Thoracic aorta (tissue), 2 donors: Measurements from ENCODE around the gene NRTN. TPM values are rescaled to one million over a fixed set of nuclear protein-coding genes. Genes with fewer than 3 reads are reported as not detected.

Source experiments
- ATAC-seq: fragments of 150-250 bp; one replicate; pipeline ENCODE4 v1.8.0; 2017; ENCODE audit warnings: low read depth; ENCODE audit not compliant: insufficient number of reproducible peaks, low FRiP score
- DNase-seq: peaks from one replicate; pipeline ENCODE4 v3.0.0-alpha.2; 2020; ENCODE audit warnings: low spot score
- H3K27ac ChIP-seq, 2 donors: fragments of 200-600 bp; sonication (generic); 1 replicate in 1 of 2; 2 replicates in 1 of 2; pipeline ENCODE4 v1.5.1; 2016; ENCODE audit warnings: mild to moderate bottlenecking in 2 of 2, moderate library complexity in 2 of 2
- H3K27me3 ChIP-seq: fragments of 200-600 bp; sonication (generic); replicated peaks from 2 replicates; pipeline ENCODE4 v1.6.0; 2016; ENCODE audit warnings: mild to moderate bottlenecking; ENCODE audit not compliant: insufficient read depth
- H3K36me3 ChIP-seq: fragments of 200-600 bp; sonication (generic); one replicate; pipeline ENCODE4 v1.5.1; 2016
- H3K4me1 ChIP-seq, 2 donors: fragments of 200-600 bp; sonication (generic); 1 replicate in 1 of 2; 2 replicates in 1 of 2; pipeline versions ENCODE4 v1.5.1 to v1.6.0; 2016; ENCODE audit warnings: low read depth in 2 of 2, mild to moderate bottlenecking in 1 of 2; ENCODE audit not compliant: control insufficient read depth in 1 of 2
- H3K4me3 ChIP-seq: fragments of 200-600 bp; sonication (generic); 2 replicates; pipeline ENCODE4 v1.5.1; 2016; ENCODE audit warnings: mild to moderate bottlenecking
- H3K9me3 ChIP-seq: fragments of 200-600 bp; sonication (generic); 2 replicates; pipeline ENCODE4 v1.5.1; 2016
- total RNA-seq, 2 donors: library from RNA; depleted of rRNA; stranded (reverse); fragments of >200 nt; gene quantifications; one replicate each; pipeline versions ENCODE4 v1.1.0 to v1.2.3, GENCODE V29; 2016
- TF ChIP-seq, protein P1 (sequence below): fragments of 200-600 bp; sonication (generic); IDR thresholded peaks from one replicate; pipeline ENCODE4 v1.5.1; 2019; ENCODE audit warnings: antibody characterized with exemption

NRTN gene
- total RNA-seq, 2 donors from 2014 or later: not detected

DNA sequence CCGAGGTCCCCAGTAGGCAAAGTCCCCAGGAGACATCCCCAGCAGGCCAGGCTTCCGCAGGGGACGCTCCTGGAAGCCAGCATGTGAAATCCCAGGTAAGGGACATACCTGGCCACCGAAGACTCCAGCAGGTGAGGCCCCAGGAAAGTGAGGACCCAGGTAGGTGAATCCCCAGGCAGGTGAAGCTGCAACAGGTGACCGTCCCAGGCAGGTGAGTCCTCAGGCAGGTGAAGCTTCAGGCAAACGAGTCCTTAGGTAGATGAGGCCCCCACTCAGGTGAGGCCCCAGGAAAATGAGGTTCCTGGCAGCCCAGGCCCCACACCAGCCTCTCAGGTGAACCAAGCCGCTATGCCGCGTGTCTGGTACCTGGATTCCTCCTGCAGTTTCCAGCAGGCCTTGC is 26.3 kb downstream of the NRTN start:
- peaks cover 3% of the 10 kb centered on the region for H3K27me3 ChIP-seq

DNA sequence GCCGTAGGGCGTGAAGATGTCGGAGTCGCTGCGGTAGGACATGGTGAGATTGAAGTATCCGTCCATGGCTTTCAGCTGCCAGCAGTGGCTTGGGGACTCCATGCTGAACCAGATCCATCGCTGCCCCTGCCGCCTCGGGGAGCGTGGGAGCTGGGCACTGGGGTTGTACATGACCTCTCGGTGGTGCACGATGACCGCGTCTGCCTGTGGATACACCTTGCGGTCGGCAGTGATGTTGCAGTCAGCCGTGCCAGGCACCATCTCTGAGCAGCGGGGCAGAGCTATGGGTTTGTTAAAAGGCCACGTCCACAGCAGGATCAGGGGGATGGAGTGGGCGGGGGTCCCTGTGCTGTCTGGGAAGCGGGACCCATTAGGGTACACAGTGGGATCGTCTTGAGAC is 27.2 kb downstream of the NRTN start:
- TF ChIP-seq, protein P1, sequence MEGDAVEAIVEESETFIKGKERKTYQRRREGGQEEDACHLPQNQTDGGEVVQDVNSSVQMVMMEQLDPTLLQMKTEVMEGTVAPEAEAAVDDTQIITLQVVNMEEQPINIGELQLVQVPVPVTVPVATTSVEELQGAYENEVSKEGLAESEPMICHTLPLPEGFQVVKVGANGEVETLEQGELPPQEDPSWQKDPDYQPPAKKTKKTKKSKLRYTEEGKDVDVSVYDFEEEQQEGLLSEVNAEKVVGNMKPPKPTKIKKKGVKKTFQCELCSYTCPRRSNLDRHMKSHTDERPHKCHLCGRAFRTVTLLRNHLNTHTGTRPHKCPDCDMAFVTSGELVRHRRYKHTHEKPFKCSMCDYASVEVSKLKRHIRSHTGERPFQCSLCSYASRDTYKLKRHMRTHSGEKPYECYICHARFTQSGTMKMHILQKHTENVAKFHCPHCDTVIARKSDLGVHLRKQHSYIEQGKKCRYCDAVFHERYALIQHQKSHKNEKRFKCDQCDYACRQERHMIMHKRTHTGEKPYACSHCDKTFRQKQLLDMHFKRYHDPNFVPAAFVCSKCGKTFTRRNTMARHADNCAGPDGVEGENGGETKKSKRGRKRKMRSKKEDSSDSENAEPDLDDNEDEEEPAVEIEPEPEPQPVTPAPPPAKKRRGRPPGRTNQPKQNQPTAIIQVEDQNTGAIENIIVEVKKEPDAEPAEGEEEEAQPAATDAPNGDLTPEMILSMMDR: no peak
- ATAC-seq (no peak), DNase-seq (no peak)
- Histone ChIP-seq H3K9me3 (no peaks in the 10 kb centered on the region), H3K36me3 (no peaks in the 10 kb centered on the region), H3K27me3 (peaks cover 3% of the 10 kb centered on the region), H3K4me1 (peaks cover 4 to 16% of the 10 kb centered on the region in 2 donors), H3K4me3 (no peak overlapping the region), H3K27ac (no peak overlapping the region)

More for the DNA sequence above, 26.3 kb downstream of the NRTN start:
- Histone ChIP-seq H3K36me3 (no peaks in the 10 kb centered on the region), H3K4me1 (peaks cover 4 to 16% of the 10 kb centered on the region in 2 donors), H3K27ac (no peak overlapping the region), H3K9me3 (no peaks in the 10 kb centered on the region), H3K4me3 (no peak overlapping the region)
- ATAC-seq (no peak), DNase-seq (no peak)
- TF ChIP-seq, protein P1: no peak

DNA sequence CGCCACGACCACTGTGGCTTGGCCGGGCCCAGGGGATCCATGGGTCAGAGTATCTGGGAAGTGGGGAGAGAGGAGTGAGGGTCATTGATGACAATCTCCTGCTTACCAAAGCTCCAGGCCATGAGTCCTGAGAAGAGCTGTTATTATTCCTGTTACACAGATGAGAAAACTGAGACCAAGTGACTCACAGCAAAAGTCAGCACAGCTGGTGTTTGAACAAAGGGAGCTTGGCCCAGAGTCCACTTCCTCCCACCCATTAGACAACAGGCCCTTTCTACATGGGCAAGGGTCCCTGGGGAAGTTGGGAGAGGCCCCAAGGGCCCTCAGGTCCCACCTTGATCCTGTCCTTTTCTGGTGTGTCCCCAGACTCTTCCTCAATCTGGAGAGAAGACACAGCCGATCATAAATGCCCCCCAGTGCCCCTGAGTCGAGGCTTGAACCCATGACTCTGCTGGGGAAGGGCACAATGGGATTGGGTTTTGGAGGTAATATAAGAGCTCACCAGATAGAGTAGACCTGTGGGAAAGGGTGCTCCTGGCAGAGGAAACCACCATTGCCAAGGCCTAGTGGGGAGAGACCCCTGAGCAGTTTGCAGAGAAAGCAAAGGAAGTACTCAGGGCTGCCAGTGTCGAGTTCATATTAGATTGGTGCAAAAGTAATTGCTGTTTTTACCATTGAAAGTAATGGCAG is 27.8 kb downstream of the NRTN start:
- Histone ChIP-seq H3K27ac (no peak overlapping the region), H3K4me3 (no peak overlapping the region), H3K9me3 (no peaks in the 10 kb centered on the region), H3K36me3 (no peaks in the 10 kb centered on the region), H3K4me1 (peaks cover 4 to 16% of the 10 kb centered on the region in 2 donors), H3K27me3 (peaks cover 3% of the 10 kb centered on the region)
- no peak for ATAC-seq
- TF ChIP-seq, protein P1: no peak
- no peak for DNase-seq

DNA sequence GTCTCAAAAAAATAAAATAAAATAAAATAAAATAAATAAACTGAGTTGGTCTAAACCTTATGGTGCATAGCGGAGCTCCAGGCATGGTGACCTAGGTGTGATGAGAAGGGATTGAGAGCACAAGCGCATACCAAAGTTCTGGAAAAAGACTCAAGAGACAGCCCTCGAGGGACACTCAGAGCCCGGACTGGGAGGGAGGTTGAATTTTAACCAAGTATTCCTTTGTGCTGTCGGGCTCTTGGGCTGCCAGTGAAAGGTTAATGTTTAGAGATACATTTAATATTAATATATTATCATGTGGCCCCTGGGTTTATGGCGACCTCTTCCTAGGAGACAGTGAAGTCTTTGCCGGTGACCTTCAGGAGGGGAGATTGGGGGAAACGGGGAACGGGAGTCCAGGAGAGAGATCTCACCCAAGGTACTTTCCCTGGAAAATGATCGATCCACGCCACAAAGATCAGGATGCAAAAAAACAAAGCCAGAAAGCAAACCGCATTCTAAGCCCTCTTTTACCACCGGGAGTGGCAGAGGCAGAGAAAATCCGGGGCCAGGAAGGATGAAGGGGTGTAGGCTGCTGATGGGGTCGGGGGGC is 33.0 kb downstream of the NRTN start:
- Histone ChIP-seq H3K36me3 (no peaks in the 10 kb centered on the region), H3K27me3 (no peaks in the 10 kb centered on the region), H3K4me1 (no peaks in the 10 kb centered on the region), H3K27ac (no peak overlapping the region), H3K9me3 (no peaks in the 10 kb centered on the region), H3K4me3 (no peak overlapping the region)
- TF ChIP-seq, protein P1: no peak
- DNase-seq (no peak), ATAC-seq (no peak)

GRCh38 chr19:5838353-5839064 is 33.6 kb downstream of the NRTN start:
- H3K9me3 ChIP-seq: no peaks in the 10 kb centered on the region
- no peaks in the 10 kb centered on the region for H3K36me3 ChIP-seq
- no peak for ATAC-seq
- H3K27me3 ChIP-seq: no peaks in the 10 kb centered on the region
- H3K4me3 ChIP-seq: no peak overlapping the region
- TF ChIP-seq, protein P1: no peak
- H3K27ac ChIP-seq: no peak overlapping the region
- DNase-seq: no peak
- H3K4me1 ChIP-seq: no peaks in the 10 kb centered on the region
